HepG2 (cell line): ENCODE measurements around the gene FANCG. TPM values are rescaled to one million over a fixed set of nuclear protein-coding genes. Genes with fewer than 3 reads are reported as not detected.
A peak's percentile ranks its signal among the peaks of the same experiment; 100 is the strongest.

Experiments
- EEA1 ChIP-seq: sonication (generic); formaldehyde crosslinking; IDR thresholded peaks from 2 replicates; pipeline ENCODE4 v1.5.1; 2020; ENCODE audit warnings: mild to moderate bottlenecking, missing genetic modification reagents, borderline replicate concordance
- FOXA1 ChIP-seq, 2 experiments: fragments of 450-650 bp in 1 of 2; sonication (generic) in 1 of 2; formaldehyde crosslinking in 1 of 2; IDR thresholded peaks; 2 replicates each; pipeline versions ENCODE4 v1.4.0 to v1.6.1; 2016 to 2020; ENCODE audit warnings: missing genetic modification reagents in 1 of 2
- HHEX ChIP-seq: IDR thresholded peaks from 2 replicates; pipeline ENCODE4 v1.6.1; 2016; ENCODE audit warnings: control low read depth
- HMG20A ChIP-seq: IDR thresholded peaks from 2 replicates; pipeline ENCODE4 v1.6.1; 2016; ENCODE audit warnings: borderline replicate concordance
- KDM2A ChIP-seq: sonication (generic); formaldehyde crosslinking; IDR thresholded peaks from 2 replicates; pipeline ENCODE4 v1.4.0; 2020; ENCODE audit warnings: low read depth, missing genetic modification reagents, borderline replicate concordance
- MTF1 ChIP-seq: sonication (generic); formaldehyde crosslinking; IDR thresholded peaks from 2 replicates; pipeline ENCODE4 v1.5.0; 2020; ENCODE audit warnings: missing genetic modification reagents
- MYC ChIP-seq: sonication (generic); formaldehyde crosslinking; IDR thresholded peaks from 2 replicates; pipeline ENCODE4 v1.9.0; 2021; ENCODE audit warnings: missing genetic modification reagents, borderline replicate concordance
- NR2F2 ChIP-seq: IDR thresholded peaks from 2 replicates; pipeline ENCODE4 v1.6.1; 2012; ENCODE audit warnings: low read depth, inconsistent platforms, borderline replicate concordance
- SMYD3 ChIP-seq: sonication (generic); formaldehyde crosslinking; IDR thresholded peaks from 2 replicates; pipeline ENCODE4 v1.8.1; 2023; ENCODE audit warnings: mild to moderate bottlenecking, missing genetic modification reagents
- ZMYM2 ChIP-seq: sonication (generic); formaldehyde crosslinking; IDR thresholded peaks from 2 replicates; pipeline ENCODE4 v1.8.0; 2022; ENCODE audit warnings: mild to moderate bottlenecking, missing genetic modification reagents
- ZNF224 ChIP-seq: sonication (generic); formaldehyde crosslinking; IDR thresholded peaks from 2 replicates; pipeline ENCODE4 v1.5.0; 2020; ENCODE audit warnings: mild to moderate bottlenecking, missing genetic modification reagents
- ZNF235 ChIP-seq: sonication (generic); formaldehyde crosslinking; IDR thresholded peaks from 2 replicates; pipeline ENCODE4 v1.8.1; 2023; ENCODE audit warnings: mild to moderate bottlenecking, missing genetic modification reagents, borderline replicate concordance
- ZNF263 ChIP-seq: sonication (generic); formaldehyde crosslinking; IDR thresholded peaks from 2 replicates; pipeline ENCODE4 v1.4.0; 2020; ENCODE audit warnings: missing genetic modification reagents
- ZNF331 ChIP-seq: sonication (generic); formaldehyde crosslinking; IDR thresholded peaks from 2 replicates; pipeline ENCODE4 v1.4.0; 2020; ENCODE audit warnings: missing genetic modification reagents
- polyA plus RNA-seq, 8 experiments: library from polyadenylated mRNA; depleted of rRNA in 3 of 8; stranded (reverse) in 7 of 8; unstranded in 1 of 8; fragments of >200 nt; fragmentation: Illumina TruSeq in 4 of 8; extraction: Trizol in 4 of 8; gene quantifications; 2 replicates each; pipeline versions ENCODE4 v1.2.1 to v1.2.3, GENCODE V29; 2011 to 2016; ENCODE audit warnings: low read depth in 4 of 8, missing spikeins in 1 of 8, mixed read lengths in 1 of 8; ENCODE audit not compliant: insufficient read depth in 1 of 8
- total RNA-seq, 5 experiments: library from RNA; depleted of rRNA; stranded (reverse); fragments of >200 nt; fragmentation: Illumina TruSeq; extraction: Trizol; gene quantifications; 2 replicates each; pipeline ENCODE4 v1.2.3, GENCODE V29; 2016; ENCODE audit warnings: low read depth in 1 of 5
- TF ChIP-seq, protein P1 (sequence below): sonication (generic); formaldehyde crosslinking; IDR thresholded peaks from 2 replicates; pipeline ENCODE4 v1.5.0; 2020; ENCODE audit warnings: mild to moderate bottlenecking, missing genetic modification reagents, borderline replicate concordance
- TF ChIP-seq, protein P2 (sequence below): sonication (generic); formaldehyde crosslinking; IDR thresholded peaks from 2 replicates; pipeline ENCODE4 v1.4.0; 2020; ENCODE audit warnings: missing genetic modification reagents

The FANCG gene
- total and polyA plus RNA-seq, 2 of the 13 experiments (the other 11 are each of a cell fraction or from before 2014, with no cell fraction given) = 14.4 to 45.1 TPM

DNA sequence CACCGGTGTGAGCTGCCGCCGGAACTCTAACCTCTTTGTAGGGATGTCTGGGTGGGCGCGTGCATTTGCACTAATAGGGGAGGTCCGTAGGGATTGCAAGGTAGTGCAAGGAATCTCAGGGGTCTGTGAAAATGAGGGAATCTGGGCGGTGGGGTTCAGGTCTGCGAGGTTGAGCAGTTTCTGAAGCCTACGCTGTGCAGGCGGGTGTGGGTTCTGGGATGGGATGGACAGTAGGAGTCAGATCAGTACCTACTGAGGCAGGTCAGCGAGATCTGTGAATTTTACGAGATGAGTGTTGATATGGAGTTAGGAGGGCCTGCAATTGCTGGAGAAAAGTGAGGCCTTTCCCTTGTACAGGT, 36.8 kb upstream of the FANCG start (continued):
- TF ChIP-seq ZNF263 (CRISPR knock-in tag) = no peak
- TF ChIP-seq, protein P1, sequence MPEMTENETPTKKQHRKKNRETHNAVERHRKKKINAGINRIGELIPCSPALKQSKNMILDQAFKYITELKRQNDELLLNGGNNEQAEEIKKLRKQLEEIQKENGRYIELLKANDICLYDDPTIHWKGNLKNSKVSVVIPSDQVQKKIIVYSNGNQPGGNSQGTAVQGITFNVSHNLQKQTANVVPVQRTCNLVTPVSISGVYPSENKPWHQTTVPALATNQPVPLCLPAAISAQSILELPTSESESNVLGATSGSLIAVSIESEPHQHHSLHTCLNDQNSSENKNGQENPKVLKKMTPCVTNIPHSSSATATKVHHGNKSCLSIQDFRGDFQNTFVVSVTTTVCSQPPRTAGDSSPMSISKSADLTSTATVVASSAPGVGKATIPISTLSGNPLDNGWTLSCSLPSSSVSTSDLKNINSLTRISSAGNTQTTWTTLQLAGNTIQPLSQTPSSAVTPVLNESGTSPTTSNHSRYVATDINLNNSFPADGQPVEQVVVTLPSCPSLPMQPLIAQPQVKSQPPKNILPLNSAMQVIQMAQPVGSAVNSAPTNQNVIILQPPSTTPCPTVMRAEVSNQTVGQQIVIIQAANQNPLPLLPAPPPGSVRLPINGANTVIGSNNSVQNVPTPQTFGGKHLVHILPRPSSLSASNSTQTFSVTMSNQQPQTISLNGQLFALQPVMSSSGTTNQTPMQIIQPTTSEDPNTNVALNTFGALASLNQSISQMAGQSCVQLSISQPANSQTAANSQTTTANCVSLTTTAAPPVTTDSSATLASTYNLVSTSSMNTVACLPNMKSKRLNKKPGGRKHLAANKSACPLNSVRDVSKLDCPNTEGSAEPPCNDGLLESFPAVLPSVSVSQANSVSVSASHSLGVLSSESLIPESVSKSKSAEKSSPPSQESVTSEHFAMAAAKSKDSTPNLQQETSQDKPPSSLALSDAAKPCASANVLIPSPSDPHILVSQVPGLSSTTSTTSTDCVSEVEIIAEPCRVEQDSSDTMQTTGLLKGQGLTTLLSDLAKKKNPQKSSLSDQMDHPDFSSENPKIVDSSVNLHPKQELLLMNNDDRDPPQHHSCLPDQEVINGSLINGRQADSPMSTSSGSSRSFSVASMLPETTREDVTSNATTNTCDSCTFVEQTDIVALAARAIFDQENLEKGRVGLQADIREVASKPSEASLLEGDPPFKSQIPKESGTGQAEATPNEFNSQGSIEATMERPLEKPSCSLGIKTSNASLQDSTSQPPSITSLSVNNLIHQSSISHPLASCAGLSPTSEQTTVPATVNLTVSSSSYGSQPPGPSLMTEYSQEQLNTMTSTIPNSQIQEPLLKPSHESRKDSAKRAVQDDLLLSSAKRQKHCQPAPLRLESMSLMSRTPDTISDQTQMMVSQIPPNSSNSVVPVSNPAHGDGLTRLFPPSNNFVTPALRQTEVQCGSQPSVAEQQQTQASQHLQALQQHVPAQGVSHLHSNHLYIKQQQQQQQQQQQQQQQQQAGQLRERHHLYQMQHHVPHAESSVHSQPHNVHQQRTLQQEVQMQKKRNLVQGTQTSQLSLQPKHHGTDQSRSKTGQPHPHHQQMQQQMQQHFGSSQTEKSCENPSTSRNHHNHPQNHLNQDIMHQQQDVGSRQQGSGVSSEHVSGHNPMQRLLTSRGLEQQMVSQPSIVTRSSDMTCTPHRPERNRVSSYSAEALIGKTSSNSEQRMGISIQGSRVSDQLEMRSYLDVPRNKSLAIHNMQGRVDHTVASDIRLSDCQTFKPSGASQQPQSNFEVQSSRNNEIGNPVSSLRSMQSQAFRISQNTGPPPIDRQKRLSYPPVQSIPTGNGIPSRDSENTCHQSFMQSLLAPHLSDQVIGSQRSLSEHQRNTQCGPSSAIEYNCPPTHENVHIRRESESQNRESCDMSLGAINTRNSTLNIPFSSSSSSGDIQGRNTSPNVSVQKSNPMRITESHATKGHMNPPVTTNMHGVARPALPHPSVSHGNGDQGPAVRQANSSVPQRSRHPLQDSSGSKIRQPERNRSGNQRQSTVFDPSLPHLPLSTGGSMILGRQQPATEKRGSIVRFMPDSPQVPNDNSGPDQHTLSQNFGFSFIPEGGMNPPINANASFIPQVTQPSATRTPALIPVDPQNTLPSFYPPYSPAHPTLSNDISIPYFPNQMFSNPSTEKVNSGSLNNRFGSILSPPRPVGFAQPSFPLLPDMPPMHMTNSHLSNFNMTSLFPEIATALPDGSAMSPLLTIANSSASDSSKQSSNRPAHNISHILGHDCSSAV (CRISPR knock-in tag) = no peak
- TF ChIP-seq HHEX (CRISPR knock-in tag) = no peak
- TF ChIP-seq MYC (CRISPR knock-in tag) = no peak
- TF ChIP-seq HMG20A (CRISPR knock-in tag) = no peak
- TF ChIP-seq KDM2A (CRISPR knock-in tag) = no peak
- no peak for TF ChIP-seq ZNF235 (CRISPR knock-in tag)
- TF ChIP-seq EEA1 (CRISPR knock-in tag) = 0 out of 2 replicates have a peak, but pooled peaks have one; percentile 4
- TF ChIP-seq, protein P2, sequence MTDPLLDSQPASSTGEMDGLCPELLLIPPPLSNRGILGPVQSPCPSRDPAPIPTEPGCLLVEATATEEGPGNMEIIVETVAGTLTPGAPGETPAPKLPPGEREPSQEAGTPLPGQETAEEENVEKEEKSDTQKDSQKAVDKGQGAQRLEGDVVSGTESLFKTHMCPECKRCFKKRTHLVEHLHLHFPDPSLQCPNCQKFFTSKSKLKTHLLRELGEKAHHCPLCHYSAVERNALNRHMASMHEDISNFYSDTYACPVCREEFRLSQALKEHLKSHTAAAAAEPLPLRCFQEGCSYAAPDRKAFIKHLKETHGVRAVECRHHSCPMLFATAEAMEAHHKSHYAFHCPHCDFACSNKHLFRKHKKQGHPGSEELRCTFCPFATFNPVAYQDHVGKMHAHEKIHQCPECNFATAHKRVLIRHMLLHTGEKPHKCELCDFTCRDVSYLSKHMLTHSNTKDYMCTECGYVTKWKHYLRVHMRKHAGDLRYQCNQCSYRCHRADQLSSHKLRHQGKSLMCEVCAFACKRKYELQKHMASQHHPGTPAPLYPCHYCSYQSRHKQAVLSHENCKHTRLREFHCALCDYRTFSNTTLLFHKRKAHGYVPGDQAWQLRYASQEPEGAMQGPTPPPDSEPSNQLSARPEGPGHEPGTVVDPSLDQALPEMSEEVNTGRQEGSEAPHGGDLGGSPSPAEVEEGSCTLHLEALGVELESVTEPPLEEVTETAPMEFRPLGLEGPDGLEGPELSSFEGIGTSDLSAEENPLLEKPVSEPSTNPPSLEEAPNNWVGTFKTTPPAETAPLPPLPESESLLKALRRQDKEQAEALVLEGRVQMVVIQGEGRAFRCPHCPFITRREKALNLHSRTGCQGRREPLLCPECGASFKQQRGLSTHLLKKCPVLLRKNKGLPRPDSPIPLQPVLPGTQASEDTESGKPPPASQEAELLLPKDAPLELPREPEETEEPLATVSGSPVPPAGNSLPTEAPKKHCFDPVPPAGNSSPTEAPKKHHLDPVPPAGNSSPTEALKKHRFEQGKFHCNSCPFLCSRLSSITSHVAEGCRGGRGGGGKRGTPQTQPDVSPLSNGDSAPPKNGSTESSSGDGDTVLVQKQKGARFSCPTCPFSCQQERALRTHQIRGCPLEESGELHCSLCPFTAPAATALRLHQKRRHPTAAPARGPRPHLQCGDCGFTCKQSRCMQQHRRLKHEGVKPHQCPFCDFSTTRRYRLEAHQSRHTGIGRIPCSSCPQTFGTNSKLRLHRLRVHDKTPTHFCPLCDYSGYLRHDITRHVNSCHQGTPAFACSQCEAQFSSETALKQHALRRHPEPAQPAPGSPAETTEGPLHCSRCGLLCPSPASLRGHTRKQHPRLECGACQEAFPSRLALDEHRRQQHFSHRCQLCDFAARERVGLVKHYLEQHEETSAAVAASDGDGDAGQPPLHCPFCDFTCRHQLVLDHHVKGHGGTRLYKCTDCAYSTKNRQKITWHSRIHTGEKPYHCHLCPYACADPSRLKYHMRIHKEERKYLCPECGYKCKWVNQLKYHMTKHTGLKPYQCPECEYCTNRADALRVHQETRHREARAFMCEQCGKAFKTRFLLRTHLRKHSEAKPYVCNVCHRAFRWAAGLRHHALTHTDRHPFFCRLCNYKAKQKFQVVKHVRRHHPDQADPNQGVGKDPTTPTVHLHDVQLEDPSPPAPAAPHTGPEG = no peak
- TF ChIP-seq SMYD3 = no peak
- TF ChIP-seq ZNF224 = no peak
- TF ChIP-seq FOXA1 (IDR thresholded peaks at IDR 0.05) = no peak
- TF ChIP-seq FOXA1 (CRISPR knock-in tag; IDR thresholded peaks at IDR 0.05) = no peak
- TF ChIP-seq ZMYM2 (CRISPR knock-in tag) = no peak
- TF ChIP-seq ZNF331 (CRISPR knock-in tag) = no peak
- TF ChIP-seq MTF1 (CRISPR knock-in tag) = no peak
- no peak for TF ChIP-seq NR2F2
